ENCODE data around the gene HECTD1. TPM values are rescaled to one million over a fixed set of nuclear protein-coding genes. Genes with fewer than 3 reads are reported as not detected.

The HECTD1 gene
- total and polyA plus RNA-seq, 9 of the 15 experiments (the other 6 are each of a cell fraction or from before 2014, with no cell fraction given): 27.9 to 111 (median 78.1) TPM

- DNase-seq (ENCODE audit: extremely low read depth in 1 of 4, low spot score in 3 of 4) (no peak), FAIRE-seq (no peak), ATAC-seq (no peak)
- Histone ChIP-seq H2AFZ (ENCODE audit: low read depth, low read length) (no peak overlapping the region), H3K79me2 (ENCODE audit: control insufficient read depth, insufficient read depth, low read length) (peaks cover 33% of the 10 kb centered on the region), H3K9me3 (replicated peaks; ENCODE audit: control insufficient read depth, insufficient read depth, low read depth, low read length) (no peaks in the 10 kb centered on the region), H3K27ac (ENCODE audit: extremely low read depth, low read depth, low read length) (no peak overlapping the region), H3K4me1 (replicated peaks in 1 of 2; ENCODE audit: control insufficient read depth in 2 of 2, insufficient read depth in 2 of 2, low read length in 2 of 2) (no peaks in the 10 kb centered on the region; a peak in 1 of 5 replicates), H3K9ac (ENCODE audit: insufficient read depth in 1 of 2, low read depth in 2 of 2, low read length in 2 of 2) (no peak overlapping the region), H3K4me2 (ENCODE audit: insufficient read depth, low read length) (no peak overlapping the region), H3K27me3 (ENCODE audit: control insufficient read depth in 2 of 2, insufficient read depth in 2 of 2, low read length in 2 of 2) (no peaks in the 10 kb centered on the region), H3K4me3 (no peak overlapping the region), H4K20me1 (replicated peaks; ENCODE audit: control insufficient read depth, insufficient read depth, low read length) (no peaks in the 10 kb centered on the region), H3K36me3 (ENCODE audit: control insufficient read depth, insufficient read depth, low read length) (peaks cover 26% of the 10 kb centered on the region; the same call in 2 of the 3 replicates), H3K9me1 (ENCODE audit: control insufficient read depth, insufficient read depth, low read length) (no peaks in the 10 kb centered on the region)
- ChIA-PET POLR2A (interaction anchor here (1.0 kb wide), 1 partner anchor 8 kb away, joined by 4 read pairs; no protein-coding TSS in a partner anchor), CTCF (ENCODE audit: low intra/inter-chr PET ratio) (no interaction called here)
- WGBS (ENCODE audit: insufficient coverage, low coverage, missing lambda C conversion rate): 87% methylated on average over 3 of the region's 3 CpGs
- in situ Hi-C loops (cut with MboI): no loop called here
- intact Hi-C loops (cut with micrococcal nuclease): no loop called here
- BruUV-seq (replicated peaks): no TSS peak
- TF ChIP-seq MTA2 (IDR thresholded peaks at IDR 0.05; ENCODE audit: low read depth) (no peak), EZH2 (IDR thresholded peaks at IDR 0.05; ENCODE audit: borderline replicate concordance, low read depth, low read length) (no peak), ZNF512 (tag; IDR thresholded peaks at IDR 0.05) (no peak), ATF4 (CRISPR knock-in tag; IDR thresholded peaks at IDR 0.05) (no peak), STAT5A (IDR thresholded peaks at IDR 0.05; ENCODE audit: borderline replicate concordance, low read length) (no peak), MECOM (CRISPR knock-in tag; IDR thresholded peaks at IDR 0.05) (no peak), ELK3 (CRISPR knock-in tag; IDR thresholded peaks at IDR 0.05) (no peak), POLR2B (IDR thresholded peaks at IDR 0.05; ENCODE audit: low read depth, partially characterized antibody) (no peak), STAT5B (CRISPR knock-in tag; IDR thresholded peaks at IDR 0.05) (no peak), RFX7 (CRISPR knock-in tag; IDR thresholded peaks at IDR 0.05) (no peak), ARID1B (IDR thresholded peaks at IDR 0.05) (no peak), ATF1 (CRISPR knock-in tag; IDR thresholded peaks at IDR 0.05) (no peak), ATF1 (tag; IDR thresholded peaks at IDR 0.05) (no peak), HBP1 (CRISPR knock-in tag; IDR thresholded peaks at IDR 0.05) (no peak), FIP1L1 (IDR thresholded peaks at IDR 0.05; ENCODE audit: low read depth, low read length, poor library complexity, severe bottlenecking) (no peak), POU5F1 (IDR thresholded peaks at IDR 0.05; ENCODE audit: borderline replicate concordance, low read depth, low read length, partially characterized antibody) (no peak), MTA3 (IDR thresholded peaks at IDR 0.05; ENCODE audit: borderline replicate concordance) (no peak), JUNB (CRISPR knock-in tag; conservative IDR thresholded peaks at IDR 0.05) (no peak), NR2F6 (CRISPR knock-in tag; IDR thresholded peaks at IDR 0.05) (no peak), CAMTA2 (CRISPR knock-in tag; conservative IDR thresholded peaks at IDR 0.05) (no peak)
Observed at GRCh38 chr14:31180299-31181051, 27.1 kb downstream of the HECTD1 start.

Data from K562 (cell line).